ENCODE results near the gene DNAH7.

DNA sequence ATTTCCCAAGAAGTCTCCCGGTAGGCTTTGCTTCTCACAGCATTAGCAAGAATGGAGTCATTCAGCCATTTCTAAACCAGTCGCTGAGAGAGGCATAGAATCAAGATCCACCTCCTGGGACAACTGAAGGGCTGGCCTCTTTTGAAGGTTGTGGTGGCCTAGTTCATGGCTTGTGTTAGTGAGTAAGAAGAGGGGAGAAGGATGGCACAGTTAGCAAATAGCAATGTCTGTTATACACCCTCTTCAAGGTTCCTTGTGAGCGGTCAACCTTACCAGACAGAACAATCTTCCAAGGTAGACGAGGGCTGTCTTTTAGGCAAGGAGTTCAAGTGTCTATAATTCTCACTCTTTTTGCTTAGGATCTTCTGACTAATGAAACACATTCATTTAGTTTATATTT, 35.4 kb upstream of the DNAH7 start:
- TF ChIP-seq, protein P1, sequence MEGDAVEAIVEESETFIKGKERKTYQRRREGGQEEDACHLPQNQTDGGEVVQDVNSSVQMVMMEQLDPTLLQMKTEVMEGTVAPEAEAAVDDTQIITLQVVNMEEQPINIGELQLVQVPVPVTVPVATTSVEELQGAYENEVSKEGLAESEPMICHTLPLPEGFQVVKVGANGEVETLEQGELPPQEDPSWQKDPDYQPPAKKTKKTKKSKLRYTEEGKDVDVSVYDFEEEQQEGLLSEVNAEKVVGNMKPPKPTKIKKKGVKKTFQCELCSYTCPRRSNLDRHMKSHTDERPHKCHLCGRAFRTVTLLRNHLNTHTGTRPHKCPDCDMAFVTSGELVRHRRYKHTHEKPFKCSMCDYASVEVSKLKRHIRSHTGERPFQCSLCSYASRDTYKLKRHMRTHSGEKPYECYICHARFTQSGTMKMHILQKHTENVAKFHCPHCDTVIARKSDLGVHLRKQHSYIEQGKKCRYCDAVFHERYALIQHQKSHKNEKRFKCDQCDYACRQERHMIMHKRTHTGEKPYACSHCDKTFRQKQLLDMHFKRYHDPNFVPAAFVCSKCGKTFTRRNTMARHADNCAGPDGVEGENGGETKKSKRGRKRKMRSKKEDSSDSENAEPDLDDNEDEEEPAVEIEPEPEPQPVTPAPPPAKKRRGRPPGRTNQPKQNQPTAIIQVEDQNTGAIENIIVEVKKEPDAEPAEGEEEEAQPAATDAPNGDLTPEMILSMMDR (IDR thresholded peaks at IDR 0.05 in 4 of 5, conservative IDR thresholded peaks at IDR 0.05 in 1 of 5), result no peak
- no peak for TF ChIP-seq POLR2A (IDR thresholded peaks at IDR 0.05)

Measured in gastrocnemius medialis (tissue), 4 donors.